GM12891 (cell line): Measurements from ENCODE around the gene CPSF3.

Experiments
- PAX5 ChIP-seq: IDR thresholded peaks from 2 replicates; pipeline ENCODE4 v1.6.1; 2011; ENCODE audit warnings: low read length, moderate library complexity, mild to moderate bottlenecking; ENCODE audit not compliant: insufficient read depth, severe bottlenecking
- POLR2A ChIP-seq: IDR thresholded peaks from 2 replicates; pipeline ENCODE4 v1.6.1; 2011; ENCODE audit warnings: low read depth, low read length, control low read depth
- POLR2AphosphoS5 ChIP-seq: IDR thresholded peaks from 2 replicates; pipeline ENCODE4 v1.6.1; 2011; ENCODE audit warnings: low read depth, low read length, control low read depth
- POU2F2 ChIP-seq: IDR thresholded peaks from 2 replicates; pipeline ENCODE4 v1.6.1; 2011; ENCODE audit warnings: low read depth, mild to moderate bottlenecking, control low read depth, low read length, moderate library complexity
- TAF1 ChIP-seq: IDR thresholded peaks from 2 replicates; pipeline ENCODE4 v1.6.1; 2011; ENCODE audit warnings: low read depth, low read length, control low read depth

GRCh38 chr2:9473308-9473984 lies 50.0 kb downstream of the CPSF3 start:
- TF ChIP-seq POLR2A = no peak
- no peak for TF ChIP-seq TAF1
- 0 out of 2 replicates have a peak, but pooled peaks have one; percentile 38 for TF ChIP-seq POLR2AphosphoS5
- TF ChIP-seq POU2F2 = no peak
- TF ChIP-seq PAX5 = no peak
